M059J (cell line): ENCODE data around the gene PCBP3. TPM values are rescaled to one million over a fixed set of nuclear protein-coding genes. Genes with fewer than 3 reads are reported as not detected.

ENCODE experiments used
- DNase-seq: peaks from one replicate; pipeline ENCODE4 v3.0.0-alpha.2; 2012; ENCODE audit warnings: low read depth
- total RNA-seq: library from RNA; depleted of rRNA; stranded (reverse); fragments of >200 nt; shearing (Covaris generic); gene quantifications from 2 replicates; pipeline ENCODE4 v1.2.3, GENCODE V29; 2014

The PCBP3 gene
- total RNA-seq, 1 experiment from 2014 or later: 0.10 TPM

GRCh38 chr21:45753445-45753844 is 109.9 kb downstream of the PCBP3 start:
- no peak for DNase-seq

DNA sequence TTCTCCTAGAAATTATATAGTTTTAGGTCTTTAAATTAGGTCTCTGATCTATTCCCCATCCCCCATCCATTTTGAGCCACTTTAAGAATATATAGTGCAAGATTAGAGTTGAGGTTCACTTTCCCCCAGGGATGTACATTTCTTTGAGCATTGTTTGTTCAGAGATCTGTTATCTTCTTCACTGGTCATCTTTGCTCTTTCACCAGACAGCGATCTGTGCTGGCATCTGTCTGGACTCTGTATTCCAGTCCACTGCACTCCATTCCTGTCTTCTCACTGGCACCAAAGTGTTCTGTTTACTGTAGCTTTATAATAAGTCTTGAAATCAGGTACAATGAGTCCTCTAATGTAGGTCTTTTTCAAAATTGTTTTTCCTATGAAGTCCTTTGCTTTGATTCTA is 112.5 kb downstream of the PCBP3 start:
- no peak for DNase-seq

DNA sequence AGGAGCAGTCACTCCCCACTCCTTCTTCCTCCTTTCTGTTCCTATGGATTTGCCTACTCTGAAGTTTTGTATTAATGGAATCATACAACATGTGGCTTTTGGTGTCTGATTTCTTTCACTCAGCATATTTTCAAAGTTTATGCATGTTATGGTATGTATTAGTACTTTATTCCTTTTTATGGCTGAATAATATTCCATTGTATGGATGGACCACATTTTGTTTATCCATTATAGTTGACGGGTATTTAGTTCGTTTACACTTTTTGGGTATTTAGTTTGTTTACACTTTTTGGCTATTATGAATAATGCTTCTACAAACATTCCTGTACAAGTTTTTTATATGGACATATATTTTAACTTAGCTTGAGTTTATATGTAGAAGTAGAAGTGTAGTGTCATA is 113.1 kb downstream of the PCBP3 start:
- no peak for DNase-seq

DNA sequence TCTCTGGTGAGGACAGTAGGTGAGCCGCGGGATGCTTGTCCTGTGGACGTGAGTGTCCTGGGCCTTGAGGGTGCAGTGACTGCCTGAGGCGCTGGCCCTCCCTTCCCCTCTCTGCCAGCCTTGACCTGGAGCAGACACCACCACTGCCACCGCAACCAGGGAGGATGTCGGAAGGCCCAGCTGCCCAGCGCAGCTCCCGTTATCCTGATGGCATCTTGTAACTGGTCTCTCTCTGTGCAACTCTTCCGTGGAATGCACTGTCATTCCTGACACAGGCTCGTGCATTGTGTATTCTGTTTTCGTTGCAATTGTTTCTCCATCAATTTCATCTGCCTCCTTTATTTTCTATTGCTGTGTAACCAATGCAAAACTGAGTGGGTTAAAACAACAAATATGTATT is 118.2 kb downstream of the PCBP3 start:
- DNase-seq: no peak

GRCh38 chr21:45763074-45763473 is 119.5 kb downstream of the PCBP3 start:
- no peak for DNase-seq

- no peak for DNase-seq
These were observed 120.0 kb downstream of the PCBP3 start for GRCh38 chr21:45763506-45763905.

DNA sequence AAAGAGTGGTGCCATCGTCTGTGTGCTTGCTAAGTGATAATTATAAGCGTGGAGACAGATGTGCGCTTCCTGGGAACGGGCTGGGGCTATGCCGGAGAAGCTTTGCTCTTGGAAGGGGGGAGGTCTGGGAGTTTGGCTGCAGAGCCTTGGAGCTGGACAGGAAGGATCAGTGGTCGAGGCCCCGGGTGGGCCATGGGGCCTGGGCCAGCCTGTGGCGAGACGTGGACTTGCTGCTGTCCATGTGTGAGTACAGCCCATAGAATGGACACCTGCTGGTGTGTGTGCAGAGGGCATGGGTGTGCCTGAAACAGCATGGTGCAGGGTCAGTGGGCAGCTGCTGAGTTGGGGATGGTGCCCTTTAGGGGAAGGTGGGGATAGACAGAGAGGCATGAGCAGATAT is 121.3 kb downstream of the PCBP3 start:
- DNase-seq: no peak

DNA sequence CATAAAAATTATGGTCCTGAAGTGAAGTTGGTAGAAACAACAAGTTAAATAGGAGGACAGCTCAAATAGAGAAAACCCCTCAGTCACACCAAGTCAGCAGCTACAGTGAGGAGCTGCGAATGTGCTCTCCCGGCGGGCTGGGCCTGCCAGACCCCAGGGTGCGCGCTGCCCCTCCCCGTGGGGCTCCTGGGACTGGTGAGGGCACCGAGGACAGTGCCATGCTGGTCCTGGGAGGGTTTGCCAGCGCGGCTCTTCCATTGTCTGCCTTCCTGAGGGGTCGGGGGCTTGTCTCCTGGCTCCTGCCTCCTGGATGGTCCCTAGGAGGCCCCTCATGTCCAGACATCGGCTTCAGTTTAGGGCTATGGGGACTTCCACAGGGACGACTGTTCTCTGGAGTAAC is 121.8 kb downstream of the PCBP3 start:
- DNase-seq: no peak

DNA sequence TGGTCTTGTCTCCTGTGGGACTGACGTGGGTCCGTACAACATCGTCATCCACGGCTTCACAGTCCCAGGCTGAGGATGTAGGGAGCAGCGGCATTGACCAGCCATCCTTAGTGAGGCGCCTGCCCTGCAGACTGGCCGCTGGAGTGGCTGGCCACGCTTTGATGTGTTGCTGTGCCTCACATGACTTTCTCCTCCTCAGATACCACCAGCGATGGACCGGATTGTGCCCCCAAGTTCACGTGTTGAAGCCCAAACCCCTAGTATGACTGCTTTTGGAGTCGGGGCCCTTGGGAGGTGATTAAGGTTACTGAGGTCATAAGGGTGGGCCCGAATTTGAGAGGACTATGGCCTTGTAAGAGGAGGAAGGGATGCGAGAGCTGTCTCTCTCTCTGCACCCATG is 122.5 kb downstream of the PCBP3 start:
- DNase-seq: no peak

- no peak for DNase-seq
These were observed 123.0 kb downstream of the PCBP3 start for GRCh38 chr21:45766501-45766900.

GRCh38 chr21:45767071-45768006 is 123.8 kb downstream of the PCBP3 start:
- DNase-seq: no peak

- DNase-seq: no peak
These were observed 124.7 kb downstream of the PCBP3 start for GRCh38 chr21:45768011-45768739.

DNA sequence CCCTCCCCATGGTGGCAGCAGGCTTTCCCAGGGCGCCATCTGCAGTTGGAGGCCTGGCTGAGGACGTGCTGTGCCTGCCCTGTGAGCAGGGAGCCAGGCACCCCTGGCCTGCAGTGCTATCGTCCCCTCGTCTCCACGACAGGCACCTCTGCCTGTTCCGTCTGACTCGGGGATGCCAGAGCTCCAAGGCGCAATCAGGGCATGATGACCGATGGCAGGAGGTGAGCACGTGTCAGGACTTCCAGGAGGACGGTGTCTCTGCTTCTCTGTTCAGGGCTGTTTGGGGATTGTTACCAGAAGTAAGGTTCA is 125.2 kb downstream of the PCBP3 start:
- no peak for DNase-seq

DNA sequence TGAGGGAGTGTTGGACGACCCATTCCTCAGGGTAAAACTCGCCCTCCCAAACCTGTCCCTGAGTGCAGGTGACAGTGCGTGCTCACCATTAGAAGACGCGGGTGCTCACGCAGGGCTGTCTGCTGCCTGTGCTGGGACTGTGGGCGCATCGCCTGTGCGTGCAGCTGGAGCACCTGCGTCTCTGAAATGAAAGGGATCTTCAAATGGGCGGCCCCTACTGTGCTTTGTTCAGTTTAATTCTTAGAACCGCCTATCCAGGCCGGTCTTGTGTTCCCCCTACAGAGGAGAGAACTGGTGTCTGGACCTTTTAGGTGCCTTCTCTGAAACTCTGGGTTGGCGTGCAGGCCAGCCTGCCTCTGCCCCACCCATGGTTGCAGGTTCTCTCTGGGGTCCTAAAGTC is 125.8 kb downstream of the PCBP3 start:
- DNase-seq: no peak

- no peak for DNase-seq
These were observed 126.4 kb downstream of the PCBP3 start for GRCh38 chr21:45769896-45770295.

DNA sequence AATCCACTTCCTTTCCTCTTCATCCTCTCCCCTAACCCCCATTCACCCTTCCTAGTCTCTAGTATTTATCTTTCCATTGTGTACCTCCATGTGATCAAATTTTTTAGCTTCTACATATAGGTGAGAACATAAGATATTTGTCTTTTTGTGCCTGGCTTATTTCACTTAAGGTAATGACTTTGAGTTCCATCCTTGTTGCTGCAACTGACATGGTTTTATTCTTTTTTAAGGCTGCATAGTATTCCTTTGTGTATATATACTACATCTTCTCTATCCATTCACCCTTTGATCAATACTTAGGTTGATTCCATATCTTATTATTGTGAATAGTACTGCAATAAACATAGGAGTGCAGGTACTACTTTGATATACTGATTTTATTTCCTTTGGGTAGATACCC is 128.7 kb downstream of the PCBP3 start:
- DNase-seq: no peak

- DNase-seq: no peak
These were observed 130.8 kb downstream of the PCBP3 start for GRCh38 chr21:45774291-45774690.

DNA sequence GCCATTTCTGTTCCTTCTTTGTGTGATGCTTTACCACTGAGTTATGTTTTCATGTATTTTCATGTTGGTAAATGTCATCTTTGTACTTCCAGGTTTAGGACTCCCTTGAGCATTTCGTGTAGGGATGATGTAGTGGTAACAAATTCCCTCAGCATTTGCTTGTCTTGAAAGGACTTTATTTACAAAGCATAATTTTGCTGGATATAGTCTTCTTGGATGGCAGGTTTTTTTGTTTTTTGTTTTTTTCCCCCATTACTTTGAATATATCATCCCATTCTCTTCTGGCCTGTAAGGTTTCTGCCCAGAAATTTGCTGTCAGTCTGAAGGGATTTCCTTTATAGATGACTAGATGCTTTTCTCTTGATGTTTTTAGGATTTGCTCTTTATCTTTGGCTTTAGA is 133.4 kb downstream of the PCBP3 start:
- no peak for DNase-seq

DNA sequence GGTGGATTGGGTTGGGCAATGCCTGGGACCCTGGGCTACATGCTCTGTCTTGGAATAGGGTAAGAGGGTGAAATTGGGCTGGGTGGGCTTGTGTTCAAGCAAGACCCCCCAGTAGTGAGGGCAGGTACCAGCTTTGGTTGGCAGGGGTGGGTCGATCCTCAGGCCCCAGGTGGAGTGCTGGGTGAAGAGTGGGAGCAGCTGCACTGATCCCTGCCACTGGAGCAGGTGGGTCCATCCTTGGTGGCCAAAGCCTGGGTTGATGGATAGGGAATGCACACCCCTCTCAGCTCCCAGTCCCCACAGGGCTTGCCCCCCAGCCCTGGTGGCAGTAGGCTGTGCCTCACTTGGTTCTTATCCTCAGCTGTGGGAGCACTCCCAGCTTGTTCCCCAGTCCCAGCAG is 135.2 kb downstream of the PCBP3 start:
- no peak for DNase-seq

DNA sequence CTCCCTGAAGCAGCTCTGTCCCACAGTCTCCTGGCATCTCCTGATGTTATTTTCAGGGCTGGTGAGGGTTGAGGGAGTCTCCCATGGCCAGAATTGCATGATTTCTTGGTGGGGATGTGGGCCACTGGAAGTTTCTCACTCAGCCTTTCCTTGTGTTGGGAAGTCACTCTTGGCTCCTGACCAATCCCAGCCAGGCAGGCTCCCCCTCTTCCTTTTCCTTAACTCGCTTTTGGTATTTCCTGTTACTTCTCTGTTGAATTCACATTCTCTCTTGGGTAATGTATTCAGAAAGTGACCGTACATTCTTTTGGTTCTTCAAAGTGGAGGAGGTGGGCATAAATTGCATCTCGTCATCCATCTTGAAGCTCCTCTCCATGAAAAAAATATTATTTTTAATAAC is 135.7 kb downstream of the PCBP3 start:
- DNase-seq: no peak

- no peak for DNase-seq
These were observed 137.1 kb downstream of the PCBP3 start for GRCh38 chr21:45780647-45781046.

DNA sequence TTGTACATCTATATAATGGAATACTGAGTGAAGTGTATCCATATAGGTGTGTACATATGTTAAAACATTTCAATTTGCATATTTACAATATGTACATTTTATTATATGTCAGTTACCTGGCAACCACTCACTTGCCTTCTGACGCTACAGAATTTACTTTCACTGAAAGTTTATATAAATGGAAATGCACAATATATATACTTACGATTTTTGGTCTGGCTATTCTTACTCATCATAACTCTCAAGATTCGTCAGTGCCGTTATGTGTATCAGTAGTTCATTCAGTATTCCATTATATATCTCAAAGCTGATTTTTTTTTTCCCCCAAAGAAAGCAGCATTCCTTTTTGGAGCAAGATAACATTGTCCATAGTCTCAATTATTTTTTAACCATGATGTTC is 138.2 kb downstream of the PCBP3 start:
- DNase-seq: no peak

- DNase-seq: no peak
These were observed 143.1 kb downstream of the PCBP3 start for GRCh38 chr21:45786660-45787059.
